Measurements from ENCODE around the gene CLEC2D. TPM values are rescaled to one million over a fixed set of nuclear protein-coding genes. Genes with fewer than 3 reads are reported as not detected.
A peak's percentile ranks its signal among the peaks of the same experiment; 100 is the strongest.
"Not testable (repeated sequence)": the region's sequence is repeated elsewhere in the genome, so short reads cannot be mapped to it uniquely, and the experiment has no call there.

The CLEC2D gene
- total RNA-seq, 1 donor from 2014 or later: 3.2 TPM

GRCh38 chr12:9673404-9674225, 4.1 kb downstream of the CLEC2D start:
- peak; percentile 72 for DNase-seq (ENCODE audit: low read depth)
- TF ChIP-seq CTCF (conservative IDR thresholded peaks at IDR 0.05; ENCODE audit: low read depth, low read length): no peak
- peak overlapping the region; percentile 35 for H3K4me3 ChIP-seq (ENCODE audit: low read depth, low read length)

DNA sequence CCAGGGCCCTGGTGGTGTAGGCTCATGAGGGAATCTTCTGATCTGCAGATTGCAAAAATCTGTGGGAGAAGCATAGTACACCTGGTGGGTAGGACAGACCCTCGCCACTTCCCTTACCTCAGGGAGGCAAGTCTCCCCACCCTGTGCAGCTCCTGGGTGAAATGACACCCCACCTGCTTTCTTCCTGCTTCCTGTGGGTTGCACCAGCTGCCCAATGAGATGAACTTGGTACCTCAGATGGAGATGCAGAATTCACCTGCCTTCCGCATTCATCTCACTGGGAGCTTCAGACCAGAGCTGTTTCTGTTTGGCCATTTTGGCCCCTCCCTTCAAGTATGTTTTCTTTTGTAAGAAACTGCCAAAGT, 4.7 kb downstream of the CLEC2D start:
- DNase-seq (ENCODE audit: low read depth): no peak
- no peak overlapping the region for H3K4me3 ChIP-seq (ENCODE audit: low read depth, low read length)
- no peak for TF ChIP-seq CTCF (conservative IDR thresholded peaks at IDR 0.05; ENCODE audit: low read depth, low read length)

DNA sequence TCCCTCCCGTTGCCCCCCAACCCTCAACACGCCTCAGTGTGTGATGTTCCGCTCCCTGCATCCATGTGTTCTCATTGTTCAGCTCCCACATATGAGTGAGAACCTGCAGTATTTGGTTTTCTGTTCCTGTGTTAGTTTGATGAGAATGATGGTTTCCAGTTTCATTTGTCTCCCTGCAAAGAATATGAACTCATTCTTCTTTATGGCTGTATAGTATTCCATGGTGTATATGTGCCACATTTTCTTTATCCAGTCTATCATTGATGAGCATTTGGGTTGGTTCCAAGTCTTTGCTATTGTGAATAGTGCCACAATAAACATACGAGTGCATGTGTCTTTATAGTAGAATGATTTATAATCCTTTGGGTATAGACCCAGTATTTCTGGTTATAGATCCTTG, 13.0 kb downstream of the CLEC2D start:
- not testable (repeated sequence) for H3K4me3 ChIP-seq (ENCODE audit: low read depth, low read length); DNase-seq (ENCODE audit: low read depth)

DNA sequence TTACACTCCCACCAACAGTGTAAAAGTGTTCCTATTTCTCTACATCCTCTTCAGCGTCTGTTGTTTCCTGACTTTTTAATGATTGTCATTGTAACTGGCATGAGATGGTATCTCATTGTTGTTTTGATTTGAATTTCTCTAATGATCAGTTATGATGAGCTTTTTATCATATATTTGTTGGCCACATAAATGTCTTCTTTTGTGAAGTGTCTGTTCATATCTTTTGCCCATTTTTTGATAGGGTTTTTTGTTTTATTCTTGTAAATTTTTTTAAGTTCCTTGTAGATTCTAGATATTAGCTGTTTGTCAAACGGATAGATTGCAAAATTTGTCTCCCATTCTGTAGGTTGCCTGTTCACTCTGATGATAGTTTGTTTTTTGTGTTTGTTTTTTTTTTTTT, 13.4 kb downstream of the CLEC2D start:
- DNase-seq (ENCODE audit: low read depth); H3K4me3 ChIP-seq (ENCODE audit: low read depth, low read length): not testable (repeated sequence)

DNA sequence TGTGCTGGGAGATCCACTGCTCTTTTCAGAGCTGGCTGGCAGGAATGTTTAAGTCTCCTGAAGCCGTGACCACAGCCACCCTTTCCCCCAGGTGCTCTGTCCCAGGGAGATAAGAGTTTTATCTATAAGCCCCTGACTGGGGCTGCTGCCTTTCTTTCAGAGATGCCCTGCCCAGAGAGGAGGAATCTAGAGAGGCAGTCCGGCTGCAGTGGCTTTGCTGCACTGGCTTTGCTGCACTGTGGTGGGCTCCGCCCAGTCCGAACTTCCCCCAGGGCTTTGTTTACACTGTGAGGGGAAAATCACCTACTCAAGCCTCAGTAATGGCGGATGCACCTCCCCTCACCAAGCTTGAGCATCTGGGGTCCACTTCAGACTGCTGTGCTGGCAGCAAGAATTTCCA, 15.9 kb downstream of the CLEC2D start:
- DNase-seq (ENCODE audit: low read depth); H3K4me3 ChIP-seq (ENCODE audit: low read depth, low read length): not testable (repeated sequence)

DNA sequence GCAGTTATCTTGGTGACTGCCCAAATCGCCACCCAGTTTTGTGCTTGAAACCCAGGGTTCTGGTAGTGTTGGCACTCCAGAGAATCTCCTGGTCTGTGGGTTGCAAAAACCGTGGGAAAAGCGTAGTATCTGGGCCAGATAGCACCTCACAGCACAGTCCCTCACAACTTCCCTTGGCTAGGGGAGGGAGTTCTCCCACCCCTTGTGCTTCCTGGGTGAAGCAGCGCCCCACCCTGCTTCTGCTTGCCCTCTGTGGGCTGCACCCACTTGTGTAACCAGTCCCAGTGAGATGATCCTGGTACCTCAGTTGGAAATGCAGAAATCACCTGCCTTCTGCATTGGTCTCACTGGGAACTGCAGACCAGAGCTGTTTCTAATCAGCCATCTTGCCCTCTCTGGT, 16.4 kb downstream of the CLEC2D start:
- TF ChIP-seq CTCF (conservative IDR thresholded peaks at IDR 0.05; ENCODE audit: low read depth, low read length): no peak
- no peak for DNase-seq (ENCODE audit: low read depth)

DNA sequence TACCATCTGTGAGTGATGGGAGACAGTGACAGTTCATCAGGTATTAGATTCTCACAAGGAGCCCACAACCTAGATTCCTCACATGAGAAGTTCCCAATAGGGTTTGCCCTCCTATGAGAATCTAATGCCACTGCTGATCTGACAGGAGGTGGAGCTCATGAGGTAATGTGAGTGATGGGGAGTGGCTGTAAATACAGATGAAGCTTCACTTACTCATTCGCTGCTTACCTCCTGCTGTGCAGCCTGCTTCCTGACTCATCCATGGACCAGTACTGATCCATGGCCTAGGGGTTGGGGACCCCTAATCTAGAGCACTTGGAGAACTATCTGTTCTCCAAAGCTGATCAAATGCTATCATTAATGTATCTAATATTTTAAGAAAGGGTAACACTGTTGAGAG, 17.7 kb downstream of the CLEC2D start:
- H3K4me3 ChIP-seq (ENCODE audit: low read depth, low read length): no peak overlapping the region
- TF ChIP-seq CTCF (conservative IDR thresholded peaks at IDR 0.05; ENCODE audit: low read depth, low read length): no peak
- DNase-seq (ENCODE audit: low read depth): no peak

More for the DNA sequence above, 16.4 kb downstream of the CLEC2D start:
- H3K4me3 ChIP-seq (ENCODE audit: low read depth, low read length): no peak overlapping the region

- no peak overlapping the region for H3K4me3 ChIP-seq (ENCODE audit: low read depth, low read length)
- no peak for DNase-seq (ENCODE audit: low read depth)
- no peak for TF ChIP-seq CTCF (conservative IDR thresholded peaks at IDR 0.05; ENCODE audit: low read depth, low read length)
Measured at GRCh38 chr12:9692909-9693308, 23.4 kb downstream of the CLEC2D start.

All from epithelial cell of proximal tubule (primary cell).